Lung (tissue), 12 donors: Measurements from ENCODE around the gene EFNA2. TPM values are rescaled to one million over a fixed set of nuclear protein-coding genes. Genes with fewer than 3 reads are reported as not detected.
"Not testable (repeated sequence)": the region's sequence is repeated elsewhere in the genome, so short reads cannot be mapped to it uniquely, and the experiment has no call there.

Source experiments
- ATAC-seq: fragments of 200-7000 bp; cut with Tn5 transposase; one replicate; pipeline ENCODE4 v1.9.1; 2020; ENCODE audit warnings: moderate number of reproducible peaks; ENCODE audit not compliant: insufficient read depth, low FRiP score
- DNase-seq, 3 donors: peaks; one replicate each; pipeline ENCODE4 v3.0.0-alpha.2; 2013 to 2017
- H3K27ac ChIP-seq, 2 donors: one replicate each; pipeline ENCODE4 v1.5.1; 2013; ENCODE audit warnings: mild to moderate bottlenecking in 2 of 2, moderate library complexity in 2 of 2, control low read depth in 1 of 2, inconsistent platforms in 1 of 2, low read depth in 1 of 2, low read length in 1 of 2
- H3K27me3 ChIP-seq, 3 donors: one replicate each; pipeline ENCODE4 v1.5.1; 2013; ENCODE audit warnings: low read length in 2 of 3; ENCODE audit not compliant: control insufficient read depth in 3 of 3, insufficient read depth in 3 of 3
- H3K36me3 ChIP-seq, 4 donors: one replicate each; pipeline ENCODE4 v1.5.1; 2013; ENCODE audit warnings: low read length in 4 of 4, mild to moderate bottlenecking in 1 of 4, moderate library complexity in 1 of 4; ENCODE audit not compliant: control insufficient read depth in 4 of 4, insufficient read depth in 4 of 4
- H3K4me1 ChIP-seq, 5 donors: one replicate each; pipeline ENCODE4 v1.5.1; 2013; ENCODE audit warnings: low read length in 5 of 5, mild to moderate bottlenecking in 2 of 5, moderate library complexity in 1 of 5; ENCODE audit not compliant: control insufficient read depth in 5 of 5, insufficient read depth in 5 of 5
- H3K4me3 ChIP-seq: one replicate; pipeline ENCODE4 v1.5.1; 2013; ENCODE audit warnings: mild to moderate bottlenecking, control low read depth, moderate library complexity
- H3K9ac ChIP-seq, 2 donors: one replicate each; pipeline ENCODE4 v1.5.1; 2013; ENCODE audit warnings: low read length in 2 of 2, control low read depth in 1 of 2; ENCODE audit not compliant: insufficient read depth in 1 of 2
- H3K9me3 ChIP-seq, 4 donors: one replicate each; pipeline ENCODE4 v1.5.1; 2013; ENCODE audit warnings: low read length in 3 of 4, mild to moderate bottlenecking in 1 of 4, moderate library complexity in 1 of 4; ENCODE audit not compliant: control insufficient read depth in 4 of 4, insufficient read depth in 3 of 4
- WGBS, 2 donors: extraction: QIAGEN DNeasy Blood & Tissue Kit; methylation state at CpG; one replicate each; pipeline ENCODE4 v1.1.7; 2013; 5-methylcytosine and 5-hydroxymethylcytosine counted together
- polyA plus RNA-seq, 2 donors: library from polyadenylated mRNA; stranded (reverse); fragments of 200-250 nt; gene quantifications; one replicate each; pipeline ENCODE4 v1.2.1, GENCODE V29; 2013
- total RNA-seq, 2 donors: library from RNA; depleted of rRNA in 1 of 2; stranded (reverse); fragments of >200 nt in 1 of 2; gene quantifications; one replicate each; pipeline ENCODE4 v1.2.1, GENCODE V29; 2014 to 2021
- TF ChIP-seq, protein P1 (sequence below): IDR thresholded peaks from 2 replicates; pipeline ENCODE4 v1.5.1; 2012; ENCODE audit warnings: mild to moderate bottlenecking; ENCODE audit errors: control extremely low read depth, extremely low read depth
- donor health status: control.
- donor health status: control.
- donor health status: Bipolar disorder and iron deficiency.
- donor health status: healthy.
- donor health status: DM: yes; HTN: yes; CAD: no.

The EFNA2 gene
- total and polyA plus RNA-seq, 4 donors = 0.37 TPM; not detected in 3

- Histone ChIP-seq H3K27me3 (no peaks in the 10 kb centered on the region), H3K4me1 (no peaks in the 10 kb centered on the region), H3K9me3 (no peaks in the 10 kb centered on the region), H3K4me3 (no peak overlapping the region), H3K36me3 (no peaks in the 10 kb centered on the region), H3K27ac (no peak overlapping the region), H3K9ac (no peak overlapping the region)
- WGBS, 2 donors = 81 to 84% methylated on average over 35 of the region's 35 CpGs
- TF ChIP-seq, protein P1, sequence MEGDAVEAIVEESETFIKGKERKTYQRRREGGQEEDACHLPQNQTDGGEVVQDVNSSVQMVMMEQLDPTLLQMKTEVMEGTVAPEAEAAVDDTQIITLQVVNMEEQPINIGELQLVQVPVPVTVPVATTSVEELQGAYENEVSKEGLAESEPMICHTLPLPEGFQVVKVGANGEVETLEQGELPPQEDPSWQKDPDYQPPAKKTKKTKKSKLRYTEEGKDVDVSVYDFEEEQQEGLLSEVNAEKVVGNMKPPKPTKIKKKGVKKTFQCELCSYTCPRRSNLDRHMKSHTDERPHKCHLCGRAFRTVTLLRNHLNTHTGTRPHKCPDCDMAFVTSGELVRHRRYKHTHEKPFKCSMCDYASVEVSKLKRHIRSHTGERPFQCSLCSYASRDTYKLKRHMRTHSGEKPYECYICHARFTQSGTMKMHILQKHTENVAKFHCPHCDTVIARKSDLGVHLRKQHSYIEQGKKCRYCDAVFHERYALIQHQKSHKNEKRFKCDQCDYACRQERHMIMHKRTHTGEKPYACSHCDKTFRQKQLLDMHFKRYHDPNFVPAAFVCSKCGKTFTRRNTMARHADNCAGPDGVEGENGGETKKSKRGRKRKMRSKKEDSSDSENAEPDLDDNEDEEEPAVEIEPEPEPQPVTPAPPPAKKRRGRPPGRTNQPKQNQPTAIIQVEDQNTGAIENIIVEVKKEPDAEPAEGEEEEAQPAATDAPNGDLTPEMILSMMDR = no peak
- no peak for DNase-seq
- ATAC-seq = no peak
Observed at GRCh38 chr19:1300744-1301490, 15.2 kb downstream of the EFNA2 start.

DNA sequence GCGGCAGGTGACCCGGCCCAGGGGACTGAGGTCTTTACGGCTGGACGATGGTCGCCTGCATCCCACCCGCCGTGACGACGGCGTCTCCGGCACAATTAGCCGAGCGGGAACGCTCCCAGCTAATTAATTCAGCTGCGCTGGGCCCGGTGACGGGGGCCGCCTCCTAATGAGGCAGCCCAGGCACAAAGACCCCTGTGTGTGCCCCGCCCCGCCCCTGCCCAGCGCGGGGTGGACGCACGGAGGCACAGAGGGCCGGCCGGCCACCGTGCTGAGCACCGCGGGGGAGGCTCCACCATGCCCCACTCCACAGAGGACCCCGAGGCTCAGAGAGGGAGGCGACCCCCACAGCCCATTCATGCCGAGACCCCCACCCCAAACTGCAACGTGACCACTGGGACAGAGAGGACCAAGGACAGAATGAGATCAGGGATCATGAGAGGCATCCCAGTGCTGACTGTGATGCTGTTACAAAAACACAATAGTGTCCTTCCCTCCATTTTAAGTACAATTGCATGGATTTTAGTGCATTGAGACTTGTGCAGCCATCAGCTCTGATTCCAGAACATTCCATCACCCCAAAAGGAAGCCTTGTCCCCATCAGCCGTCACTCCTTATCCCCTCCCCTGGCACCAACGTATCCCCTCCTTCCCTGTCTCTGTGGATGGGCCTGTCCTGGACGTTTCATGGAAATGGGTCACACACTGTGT lies 17.0 kb downstream of the EFNA2 start:
- ATAC-seq = no peak
- no peak overlapping the region for H3K27ac ChIP-seq
- no peaks in the 10 kb centered on the region for H3K36me3 ChIP-seq
- H3K4me3 ChIP-seq = no peak overlapping the region
- no peak for DNase-seq
- no peaks in the 10 kb centered on the region for H3K27me3 ChIP-seq
- TF ChIP-seq, protein P1 = no peak
- no peak overlapping the region for H3K9ac ChIP-seq
- 72 to 83% methylated on average over 35 to 36 of the region's 36 CpGs for WGBS, 2 donors
- no peaks in the 10 kb centered on the region for H3K4me1 ChIP-seq
- H3K9me3 ChIP-seq = no peaks in the 10 kb centered on the region

GRCh38 chr19:1304197-1304924 lies 18.7 kb downstream of the EFNA2 start:
- 86 to 90% methylated on average over 27 to 28 of the region's 28 CpGs for WGBS, 2 donors
- no peak overlapping the region for H3K27ac ChIP-seq
- no peak for ATAC-seq
- no peaks in the 10 kb centered on the region for H3K4me1 ChIP-seq
- DNase-seq = no peak
- H3K27me3 ChIP-seq = no peaks in the 10 kb centered on the region
- H3K9me3 ChIP-seq = no peaks in the 10 kb centered on the region
- H3K36me3 ChIP-seq = no peaks in the 10 kb centered on the region
- no peak overlapping the region for H3K9ac ChIP-seq
- TF ChIP-seq, protein P1 = no peak
- no peak overlapping the region for H3K4me3 ChIP-seq

DNA sequence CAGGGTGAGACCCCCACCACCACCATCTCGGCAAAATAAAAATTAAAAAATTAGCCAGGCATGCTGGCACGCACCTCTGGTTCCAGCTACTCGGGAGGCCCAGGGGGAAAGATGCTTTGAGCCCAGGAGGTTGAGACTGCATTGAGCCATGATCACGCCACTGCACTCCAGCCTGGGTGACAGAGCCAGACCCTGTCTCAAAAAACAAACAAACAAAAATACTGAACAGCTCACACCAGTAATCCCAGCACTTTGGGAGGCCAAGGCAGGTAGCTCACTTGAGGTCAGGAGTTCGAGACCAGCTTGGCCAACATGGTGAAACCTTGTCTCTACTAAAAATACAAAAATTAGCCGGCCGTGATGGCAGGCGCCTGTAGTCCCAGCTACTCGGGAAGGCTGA lies 19.7 kb downstream of the EFNA2 start:
- H3K4me1 ChIP-seq, DNase-seq, ATAC-seq, H3K9ac ChIP-seq, H3K9me3 ChIP-seq, H3K4me3 ChIP-seq, H3K27me3 ChIP-seq, H3K27ac ChIP-seq, H3K36me3 ChIP-seq: not testable (repeated sequence)
- 86 to 96% methylated on average over 9 of the region's 9 CpGs for WGBS, 2 donors
